CD4-positive, alpha-beta T cell treated with Interferon gamma for 1 hour (primary cell): Measurements from ENCODE around the gene HOXB3.
"Not testable (repeated sequence)": the region's sequence is repeated elsewhere in the genome, so short reads cannot be mapped to it uniquely, and the experiment has no call there.

ENCODE experiments used
- DNase-seq: peaks from one replicate; pipeline ENCODE4 v3.0.0-alpha.2; 2020

Gene HOXB3

GRCh38 chr17:48542698-48543106 is 47.3 kb downstream of the HOXB3 start:
- DNase-seq, result no peak

- DNase-seq, result no peak
These were observed 47.9 kb downstream of the HOXB3 start for GRCh38 chr17:48542114-48542656.

GRCh38 chr17:48541577-48542113 is 48.4 kb downstream of the HOXB3 start:
- DNase-seq, result peak; percentile 28

GRCh38 chr17:48541036-48541576 is 48.9 kb downstream of the HOXB3 start:
- DNase-seq, result no peak

DNA sequence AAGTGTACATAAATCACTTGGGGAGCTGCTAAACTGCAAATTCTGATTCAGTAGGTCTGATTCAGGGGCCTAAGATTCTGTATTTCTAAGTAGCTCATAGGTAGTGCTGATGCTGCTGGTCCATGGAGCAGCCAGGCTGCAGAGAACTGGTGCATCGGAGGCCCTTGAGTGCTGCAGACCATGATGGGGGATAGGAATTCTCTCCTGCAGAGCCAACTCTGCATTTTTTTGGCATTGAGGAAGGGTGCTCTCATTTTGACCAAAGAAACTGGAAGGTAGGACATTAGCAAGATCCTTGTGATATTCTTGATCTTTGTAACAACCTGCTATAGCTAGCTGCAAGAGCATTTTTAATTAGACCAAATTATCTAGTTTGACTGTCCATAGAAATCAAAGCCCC is 49.8 kb downstream of the HOXB3 start:
- DNase-seq, result no peak

DNA sequence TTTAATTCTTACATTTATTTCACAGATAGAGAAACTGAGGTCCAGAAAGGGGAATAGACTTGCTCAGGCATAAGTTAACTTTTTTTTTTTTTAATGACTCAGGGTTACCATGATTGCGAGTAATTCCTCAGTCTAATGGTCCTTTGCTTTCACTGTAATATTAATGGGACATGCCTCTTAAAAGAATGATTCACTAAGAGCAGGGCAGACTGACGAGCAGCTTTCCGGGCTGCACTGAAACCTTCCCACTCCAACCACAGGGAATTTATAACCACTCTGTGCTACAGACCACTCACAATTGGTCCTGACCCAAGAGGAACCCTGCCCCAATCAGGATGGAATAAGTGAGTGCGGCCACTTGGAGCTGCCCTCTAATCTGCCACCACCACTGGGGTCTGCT is 50.9 kb downstream of the HOXB3 start:
- no peak for DNase-seq

- DNase-seq, result no peak
These were observed 52.7 kb downstream of the HOXB3 start for GRCh38 chr17:48537316-48537715.

DNA sequence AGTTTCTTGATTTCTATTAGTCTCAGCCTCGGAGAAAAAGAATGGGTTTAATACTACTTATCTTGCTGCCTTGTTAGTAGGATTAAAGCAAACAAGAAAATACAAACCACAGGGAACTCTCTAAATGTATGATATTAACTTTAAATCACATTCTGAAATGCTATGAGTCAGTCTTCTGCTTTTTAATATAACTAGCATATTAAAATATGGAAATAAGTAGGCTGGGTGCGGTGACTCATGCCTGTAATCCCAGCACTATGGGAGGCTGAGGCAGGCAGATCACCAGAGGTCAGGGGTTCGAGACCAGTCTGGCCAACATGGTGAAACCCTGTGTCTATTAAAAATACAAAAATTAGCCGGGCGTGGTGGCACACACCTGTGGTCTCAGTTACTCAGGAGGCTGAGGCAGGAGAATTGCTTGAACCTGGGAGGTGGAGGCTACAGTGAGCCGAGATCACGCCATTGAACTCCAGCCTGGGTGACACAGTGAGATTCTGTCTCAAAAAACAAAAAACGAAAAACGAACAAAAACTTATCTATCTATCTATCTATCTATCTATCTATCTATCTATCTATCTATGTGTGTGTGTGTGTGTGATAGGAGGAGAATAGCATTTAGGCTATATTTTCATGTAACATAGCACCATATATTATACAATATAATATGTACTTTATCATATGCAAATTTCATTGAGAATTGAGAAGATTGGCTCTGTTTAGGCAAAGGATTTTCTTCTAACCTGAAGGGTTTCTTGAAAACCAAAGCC is 54.1 kb downstream of the HOXB3 start:
- DNase-seq, result not testable (repeated sequence)

- no peak for DNase-seq
These were observed 57.8 kb downstream of the HOXB3 start for GRCh38 chr17:48532261-48532660.

DNA sequence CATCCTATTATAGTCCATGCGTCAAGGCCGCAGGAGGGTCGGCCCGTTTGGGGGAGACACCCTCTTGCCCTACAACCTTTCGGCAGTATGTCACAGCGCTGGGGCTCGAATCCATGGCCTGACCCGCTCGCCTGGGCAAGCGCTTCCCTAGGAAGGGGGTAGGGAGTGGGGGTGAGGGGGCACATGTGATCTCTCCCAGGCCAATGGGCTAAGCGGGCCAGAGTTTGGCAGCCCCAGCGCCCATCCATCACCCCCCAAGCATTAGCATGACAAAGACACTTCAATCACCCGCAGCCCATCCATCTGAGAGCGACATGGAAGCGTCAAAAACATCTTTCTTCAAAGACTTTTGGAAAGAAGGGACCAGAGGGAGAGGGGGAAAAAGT is 59.2 kb downstream of the HOXB3 start, which contains the start of gene HOXB1:
HOXB1 (minus strand) TSS at position 125 of the 386 bp plus-strand sequence; CDS start at position 18, 107 bp downstream.
- no peak for DNase-seq

- no peak for DNase-seq
These were observed 59.7 kb downstream of the HOXB3 start for GRCh38 chr17:48530208-48530886.

- DNase-seq, result no peak
These were observed 60.4 kb downstream of the HOXB3 start for GRCh38 chr17:48529683-48530009.

DNA sequence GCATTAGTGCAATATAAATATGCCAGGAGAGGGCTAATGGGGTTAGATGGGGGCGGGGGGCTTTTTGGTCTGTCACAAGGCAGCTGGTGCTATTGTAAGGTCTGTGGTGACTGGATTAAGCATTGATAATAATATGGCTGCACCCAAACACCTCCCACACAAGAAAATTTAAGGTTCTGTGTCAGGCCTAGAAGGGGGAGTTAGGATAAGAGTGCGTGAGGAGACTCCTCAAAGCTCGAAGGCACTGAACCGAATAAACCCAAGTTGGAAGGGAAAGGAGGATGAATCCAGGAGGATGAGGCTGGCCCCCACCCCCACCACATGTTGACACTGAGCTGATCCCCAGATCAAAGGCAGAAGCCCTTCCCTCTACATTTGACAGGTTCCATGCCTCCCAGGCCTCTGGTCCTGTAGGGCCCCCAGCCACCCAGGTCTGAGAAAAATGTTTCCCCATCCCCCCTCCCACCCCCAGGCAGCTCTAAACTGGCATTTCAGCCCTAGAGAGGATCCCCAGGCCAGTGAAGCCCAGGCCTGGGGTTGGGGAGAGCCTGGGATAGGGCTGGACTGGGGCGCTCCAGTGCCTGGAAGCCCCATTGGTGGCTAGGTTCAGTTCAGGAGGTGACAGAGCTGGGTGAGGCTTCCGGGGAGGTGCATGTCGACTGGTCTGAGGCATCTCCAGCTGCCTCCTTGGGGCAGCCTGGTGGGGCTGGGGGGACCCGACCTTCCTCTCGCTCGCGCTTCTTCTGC is 60.9 kb downstream of the HOXB3 start:
- no peak for DNase-seq

DNA sequence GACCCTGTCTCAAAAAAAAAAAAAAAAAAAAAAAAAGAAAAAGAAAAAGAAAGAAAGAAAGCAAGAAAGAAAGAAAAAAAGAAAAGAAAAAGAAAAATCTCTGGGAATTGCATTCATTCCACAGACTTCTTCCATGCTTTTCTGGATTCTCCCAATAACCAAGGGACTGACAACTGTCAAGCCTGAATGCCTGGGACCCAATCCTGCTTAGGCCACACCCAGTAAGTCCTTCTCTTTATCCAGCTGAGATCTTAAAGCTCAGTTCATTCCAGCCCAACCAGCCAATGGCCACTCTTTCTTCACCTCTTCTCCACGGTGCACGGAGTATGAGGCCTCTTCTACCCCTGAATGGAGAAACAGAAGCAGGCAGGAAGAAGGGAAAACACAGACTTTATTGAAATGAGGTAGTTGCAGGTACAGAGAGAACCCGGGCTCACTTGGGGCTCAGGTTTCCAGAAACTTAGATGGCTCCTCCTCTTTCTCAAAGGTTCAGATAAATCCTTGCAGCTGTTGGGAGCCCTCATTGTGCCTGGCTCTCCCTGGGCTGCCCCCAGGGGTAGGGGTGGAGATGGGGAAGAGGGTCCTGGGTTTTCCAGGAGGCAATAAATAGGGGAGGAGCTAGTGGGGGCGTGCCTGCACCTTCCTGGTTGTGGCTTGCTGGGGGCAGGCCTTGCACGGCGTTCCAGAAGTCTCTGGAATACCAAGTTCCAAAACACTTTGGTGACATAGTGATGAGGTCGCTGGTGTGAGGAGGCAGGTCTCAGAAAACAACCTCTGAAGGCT is 61.7 kb downstream of the HOXB3 start:
- DNase-seq, result no peak

DNA sequence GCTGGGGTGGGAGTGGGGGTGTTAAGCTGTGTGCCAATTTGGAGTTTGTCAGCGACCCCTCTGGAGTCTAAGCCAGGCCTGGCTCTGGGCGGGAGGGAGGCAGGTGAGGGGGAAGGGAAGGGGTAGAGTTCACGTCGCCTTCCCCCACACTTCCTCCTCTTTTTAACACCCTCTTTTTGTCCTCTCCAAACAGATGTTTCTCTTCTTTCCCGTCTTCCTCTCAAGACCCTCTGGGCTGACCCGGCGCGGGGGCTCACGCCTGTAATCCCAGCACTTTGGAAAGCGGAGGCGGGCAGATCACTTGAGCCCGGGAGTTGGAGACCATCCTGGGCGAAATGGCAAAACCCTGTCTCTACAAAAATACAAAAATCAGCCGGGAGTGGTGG is 62.5 kb downstream of the HOXB3 start:
- no peak for DNase-seq

DNA sequence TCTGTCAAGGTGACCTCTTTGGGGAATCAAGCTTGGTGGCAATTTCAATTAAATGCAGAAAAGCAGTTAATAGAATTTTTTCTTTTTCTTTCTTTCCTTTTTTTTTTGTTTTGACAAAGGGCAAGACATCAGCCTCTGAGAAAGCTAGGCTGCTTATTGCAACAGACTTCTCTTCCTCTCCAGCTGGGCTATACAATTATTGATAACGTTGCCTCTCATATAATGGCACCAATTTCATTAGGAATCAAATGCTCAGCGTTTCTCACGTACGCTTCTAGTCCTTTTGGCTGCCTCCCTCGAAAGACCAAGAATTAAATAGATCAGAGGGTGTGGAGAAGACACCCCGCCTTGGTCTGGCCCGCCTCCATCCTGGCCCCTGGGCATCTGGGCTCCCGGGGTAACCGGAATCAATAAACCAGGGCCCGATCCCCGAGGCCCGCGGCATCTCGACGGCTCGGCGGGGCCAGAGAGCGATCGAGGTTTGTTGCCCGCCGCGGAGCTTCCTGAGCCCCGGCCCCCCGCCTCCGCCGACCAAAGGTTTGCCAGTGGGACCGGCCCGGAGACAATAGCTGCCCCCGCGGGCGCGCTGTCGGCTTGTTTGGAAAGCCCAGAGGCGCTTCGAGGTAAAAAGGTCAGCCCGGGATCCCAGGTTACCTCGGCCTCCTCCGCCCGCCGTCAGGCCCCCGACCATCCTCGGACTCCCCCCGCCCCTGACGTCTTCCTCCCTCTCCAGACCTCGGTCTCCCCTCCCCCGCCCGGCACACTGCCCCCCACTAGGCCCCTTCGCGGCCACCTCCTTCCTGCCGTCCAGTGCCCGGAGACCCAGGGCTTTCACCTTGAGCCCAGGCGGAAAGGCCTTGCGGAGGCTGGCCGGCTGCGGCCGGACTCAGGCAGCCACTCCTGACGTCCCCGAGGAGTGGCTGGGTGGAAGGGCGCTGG is 63.2 kb downstream of the HOXB3 start:
- no peak for DNase-seq

DNA sequence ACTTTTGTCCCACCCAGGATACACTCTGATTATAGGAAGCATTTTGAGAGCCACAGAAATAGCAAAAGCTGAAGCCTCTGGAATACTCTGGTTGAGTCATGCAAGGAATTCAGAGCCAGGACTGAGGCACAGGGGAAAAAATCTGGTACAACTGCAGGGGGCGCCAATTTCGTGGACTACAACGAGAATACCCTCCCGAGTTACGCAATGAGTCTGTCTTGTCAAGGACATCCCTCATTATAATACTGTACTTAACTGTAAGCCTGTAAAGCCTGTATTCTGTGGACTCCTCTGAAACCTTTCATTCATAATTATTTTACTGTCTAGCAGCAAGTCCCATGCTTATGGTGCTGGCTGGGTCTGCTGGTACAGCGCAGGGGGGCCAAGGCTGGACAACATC is 67.0 kb downstream of the HOXB3 start:
- DNase-seq, result no peak

- no peak for DNase-seq
These were observed 67.9 kb downstream of the HOXB3 start for GRCh38 chr17:48522031-48522653.

DNA sequence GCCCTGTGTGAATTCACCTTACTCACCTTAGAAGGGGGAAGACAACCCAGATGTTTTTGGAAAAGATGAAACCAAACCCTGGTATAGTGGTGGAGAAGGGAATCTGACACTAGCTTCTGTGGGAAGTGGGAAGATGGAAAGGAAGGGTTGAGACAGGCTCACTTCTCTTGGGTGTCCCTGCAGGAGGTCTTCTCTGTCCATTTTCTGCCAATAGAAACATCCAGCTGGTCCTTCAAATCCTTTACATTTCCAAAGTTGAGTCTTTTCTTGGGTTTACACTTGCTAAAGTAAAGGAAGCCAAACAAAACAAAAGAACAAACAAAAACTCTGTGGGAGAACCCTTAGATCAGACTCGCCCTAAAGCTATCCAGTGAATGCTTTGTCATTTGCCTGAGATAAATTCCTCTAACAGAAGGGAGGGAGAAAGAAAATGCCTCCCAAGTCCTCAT is 69.4 kb downstream of the HOXB3 start:
- DNase-seq, result no peak

- DNase-seq, result no peak
These were observed 70.6 kb downstream of the HOXB3 start for GRCh38 chr17:48519427-48519826.
